OCI-LY3 (cell line): Measurements from ENCODE around the gene TTC21B.

Source experiments
- H2AFZ ChIP-seq: fragments of 200-600, 300-600 bp; shearing (Covaris generic); 2 replicates; pipeline ENCODE4 v1.6.0; 2014; ENCODE audit warnings: antibody characterized with exemption, low read depth, low read length
- H3K27ac ChIP-seq: fragments of 200-600, 300-600 bp; sonication (generic); 2 replicates; pipeline ENCODE4 v1.5.1; 2014; ENCODE audit warnings: mild to moderate bottlenecking, low read length, moderate library complexity, mixed read lengths
- H3K27me3 ChIP-seq: fragments of 200-600, 300-600 bp; sonication (generic); 2 replicates; pipeline ENCODE4 v1.6.1; 2014; ENCODE audit warnings: low read depth, low read length, mixed read lengths
- H3K36me3 ChIP-seq: fragments of 200-600, 300-600 bp; sonication (generic); replicated peaks from 2 replicates; pipeline ENCODE3; 2014; ENCODE audit warnings: low read depth, low read length, mixed read lengths
- H3K4me1 ChIP-seq: fragments of 300-600, 200-600 bp; sonication (generic); 2 replicates; pipeline ENCODE4 v1.6.1; 2014; ENCODE audit warnings: low read length, mixed read lengths
- H3K4me2 ChIP-seq: fragments of 200-600, 300-600 bp; sonication (generic); 2 replicates; pipeline ENCODE4 v1.6.1; 2014; ENCODE audit warnings: low read length, mixed read lengths
- H3K4me3 ChIP-seq: fragments of 300-600, 200-600 bp; sonication (generic); 2 replicates; pipeline ENCODE4 v1.5.1; 2014; ENCODE audit warnings: antibody characterized with exemption, mild to moderate bottlenecking, low read length, moderate library complexity
- H3K79me2 ChIP-seq: fragments of 300-600, 200-600 bp; shearing (Covaris generic); 2 replicates; pipeline ENCODE4 v1.6.1; 2014; ENCODE audit warnings: mild to moderate bottlenecking, low read length, mixed read lengths
- H3K9ac ChIP-seq: fragments of 300-600, 200-600 bp; shearing (Covaris generic); 2 replicates; pipeline ENCODE4 v1.6.0; 2014; ENCODE audit warnings: mild to moderate bottlenecking, low read length, moderate library complexity
- H3K9me3 ChIP-seq: fragments of 200-600, 300-600 bp; shearing (Covaris generic); 2 replicates; pipeline ENCODE4 v1.6.1; 2014; ENCODE audit warnings: low read length, mixed read lengths; ENCODE audit not compliant: insufficient read depth
- H4K20me1 ChIP-seq: fragments of 200-600, 300-600 bp; sonication (generic); 2 replicates; pipeline ENCODE4 v1.6.1; 2016; ENCODE audit warnings: low read length, mixed read lengths; ENCODE audit not compliant: insufficient read depth
- EZH2phosphoT487 ChIP-seq: fragments of 200-600 bp; shearing (Covaris generic); IDR thresholded peaks from 2 replicates; pipeline ENCODE4 v1.6.1; 2018; ENCODE audit warnings: antibody characterized with exemption, mixed run types, low read depth
- TF ChIP-seq, protein P1 (sequence below): fragments of 200-600, 300-600 bp; sonication (generic); IDR thresholded peaks from 2 replicates; pipeline ENCODE4 v1.5.1; 2014; ENCODE audit warnings: antibody characterized with exemption, low read length, low read depth

TTC21B gene

DNA sequence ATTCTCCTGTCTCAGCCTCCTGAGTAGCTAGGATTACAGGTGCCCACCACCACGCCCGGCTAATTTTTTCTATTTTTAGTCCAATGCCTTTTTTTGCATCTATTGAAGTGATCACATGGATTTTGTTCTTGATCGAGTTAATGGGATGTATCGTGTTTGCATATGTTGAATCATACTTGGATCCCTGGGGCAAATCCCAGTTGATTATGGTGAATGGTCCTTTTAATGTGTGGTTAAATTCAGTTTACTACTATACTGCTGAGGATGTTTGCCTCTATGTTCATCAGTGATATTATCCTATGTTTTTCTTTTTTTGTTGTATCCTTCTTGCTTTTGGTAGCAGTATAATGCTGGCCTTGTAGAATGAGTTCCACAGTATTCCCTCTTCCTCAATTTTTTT is 8.2 kb upstream of the TTC21B start:
- Histone ChIP-seq H3K4me1 (no peaks in the 10 kb centered on the region), H3K9me3 (no peaks in the 10 kb centered on the region), H3K9ac (no peak overlapping the region), H3K4me3 (no peak overlapping the region), H3K79me2 (no peaks in the 10 kb centered on the region), H3K36me3 (no peaks in the 10 kb centered on the region), H4K20me1 (no peaks in the 10 kb centered on the region), H3K4me2 (no peak overlapping the region), H3K27me3 (no peaks in the 10 kb centered on the region), H3K27ac (no peak overlapping the region), H2AFZ (no peak overlapping the region)
- TF ChIP-seq, protein P1, sequence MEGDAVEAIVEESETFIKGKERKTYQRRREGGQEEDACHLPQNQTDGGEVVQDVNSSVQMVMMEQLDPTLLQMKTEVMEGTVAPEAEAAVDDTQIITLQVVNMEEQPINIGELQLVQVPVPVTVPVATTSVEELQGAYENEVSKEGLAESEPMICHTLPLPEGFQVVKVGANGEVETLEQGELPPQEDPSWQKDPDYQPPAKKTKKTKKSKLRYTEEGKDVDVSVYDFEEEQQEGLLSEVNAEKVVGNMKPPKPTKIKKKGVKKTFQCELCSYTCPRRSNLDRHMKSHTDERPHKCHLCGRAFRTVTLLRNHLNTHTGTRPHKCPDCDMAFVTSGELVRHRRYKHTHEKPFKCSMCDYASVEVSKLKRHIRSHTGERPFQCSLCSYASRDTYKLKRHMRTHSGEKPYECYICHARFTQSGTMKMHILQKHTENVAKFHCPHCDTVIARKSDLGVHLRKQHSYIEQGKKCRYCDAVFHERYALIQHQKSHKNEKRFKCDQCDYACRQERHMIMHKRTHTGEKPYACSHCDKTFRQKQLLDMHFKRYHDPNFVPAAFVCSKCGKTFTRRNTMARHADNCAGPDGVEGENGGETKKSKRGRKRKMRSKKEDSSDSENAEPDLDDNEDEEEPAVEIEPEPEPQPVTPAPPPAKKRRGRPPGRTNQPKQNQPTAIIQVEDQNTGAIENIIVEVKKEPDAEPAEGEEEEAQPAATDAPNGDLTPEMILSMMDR = no peak
- TF ChIP-seq EZH2phosphoT487 = no peak

DNA sequence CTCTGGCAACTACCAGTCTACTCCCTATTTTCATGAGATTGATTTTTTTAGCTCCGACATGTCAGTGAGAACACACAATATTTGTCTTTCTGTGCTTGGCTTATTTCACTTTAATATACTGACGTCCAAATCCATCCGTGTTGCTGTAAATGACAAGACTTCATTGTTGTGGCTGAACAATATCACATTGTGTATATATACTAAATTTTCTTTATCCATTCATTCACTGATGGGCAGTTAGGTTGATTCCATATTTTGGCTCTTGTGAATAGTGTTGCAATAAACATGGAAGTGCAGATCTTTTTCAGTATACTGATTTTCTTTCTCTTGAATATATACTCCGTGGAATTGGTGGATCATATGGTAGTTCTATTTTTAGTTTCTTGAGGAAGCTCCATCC is 5.8 kb upstream of the TTC21B start:
- Histone ChIP-seq H2AFZ (no peak overlapping the region), H3K36me3 (no peaks in the 10 kb centered on the region), H3K4me3 (no peak overlapping the region), H3K9ac (no peak overlapping the region), H3K27ac (no peak overlapping the region), H3K4me2 (no peak overlapping the region), H3K27me3 (no peaks in the 10 kb centered on the region), H3K79me2 (no peaks in the 10 kb centered on the region), H3K9me3 (no peaks in the 10 kb centered on the region), H3K4me1 (peaks cover 6% of the 10 kb centered on the region), H4K20me1 (no peaks in the 10 kb centered on the region)
- TF ChIP-seq, protein P1 = no peak
- TF ChIP-seq EZH2phosphoT487 = no peak

DNA sequence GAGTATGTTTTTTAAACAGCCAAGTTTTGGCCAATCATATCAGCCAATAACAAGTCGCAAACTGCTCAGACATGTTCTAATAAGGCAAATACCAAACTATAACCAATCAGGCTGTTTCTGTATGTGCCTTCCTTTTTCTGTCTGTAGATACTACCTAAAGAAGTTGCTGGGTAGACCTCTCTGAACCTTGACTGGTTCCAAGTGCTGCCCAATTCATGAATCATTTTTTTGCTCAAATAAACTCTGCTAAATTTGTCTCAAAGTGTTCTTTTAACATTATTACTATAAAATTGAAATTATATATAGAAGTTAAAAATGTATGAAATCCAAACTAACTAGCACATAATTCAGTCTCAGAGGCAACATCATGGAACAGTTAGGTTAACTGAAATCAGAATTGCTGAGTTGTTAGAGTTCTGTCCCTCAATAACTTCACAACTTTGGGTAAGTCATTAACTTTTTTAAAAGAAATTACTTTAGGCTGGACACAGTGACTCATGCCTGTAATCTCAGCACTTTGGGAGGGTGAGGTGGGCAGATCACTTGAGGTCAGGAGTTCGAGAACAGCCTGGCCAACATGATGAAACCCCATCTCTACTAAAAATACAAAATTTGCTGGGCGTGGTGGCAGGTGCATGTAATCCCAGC is 4.9 kb upstream of the TTC21B start:
- no peaks in the 10 kb centered on the region for H3K79me2 ChIP-seq
- H3K27ac ChIP-seq = no peak overlapping the region
- H3K4me1 ChIP-seq = peaks cover 8% of the 10 kb centered on the region
- H3K4me2 ChIP-seq = no peak overlapping the region
- H3K4me3 ChIP-seq = no peak overlapping the region
- H4K20me1 ChIP-seq = no peaks in the 10 kb centered on the region
- TF ChIP-seq EZH2phosphoT487 = no peak
- TF ChIP-seq, protein P1 = no peak
- H3K27me3 ChIP-seq = no peaks in the 10 kb centered on the region
- no peak overlapping the region for H3K9ac ChIP-seq
- H3K36me3 ChIP-seq = no peaks in the 10 kb centered on the region
- H2AFZ ChIP-seq = no peak overlapping the region
- H3K9me3 ChIP-seq = no peaks in the 10 kb centered on the region

DNA sequence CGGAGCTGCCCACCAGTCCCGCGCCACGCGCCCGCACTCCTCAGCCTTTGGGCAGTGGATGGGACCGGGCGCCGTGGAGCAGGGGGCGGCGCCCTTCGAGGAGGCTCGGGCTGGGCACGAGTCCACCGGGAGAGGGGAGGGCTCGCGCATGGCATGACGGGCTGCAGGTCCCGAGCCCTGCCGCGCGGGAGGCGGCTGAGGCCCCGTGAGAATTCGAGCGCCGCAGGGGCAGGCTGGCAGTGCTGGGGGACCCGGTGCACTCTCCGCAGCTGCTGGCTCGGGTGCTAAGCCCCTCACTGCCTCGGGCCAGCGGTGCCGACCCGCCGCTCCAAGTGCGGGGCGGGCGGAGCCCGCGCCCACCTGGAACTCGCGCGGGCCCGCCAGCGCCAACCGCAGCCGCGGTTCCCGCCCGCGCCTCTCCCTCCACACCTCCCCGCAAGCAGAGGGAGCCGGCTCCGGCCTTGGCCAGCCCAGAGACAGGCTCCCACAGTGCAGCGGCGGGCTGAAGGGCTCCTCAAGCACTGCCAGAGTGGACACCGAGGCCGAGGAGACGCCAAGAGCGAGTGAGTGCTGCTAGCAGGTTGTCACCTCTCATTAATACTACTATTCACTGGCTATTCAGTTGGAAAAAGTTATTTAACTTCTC is 3.6 kb upstream of the TTC21B start:
- no peak overlapping the region for H2AFZ ChIP-seq
- no peaks in the 10 kb centered on the region for H3K27me3 ChIP-seq
- H4K20me1 ChIP-seq = no peaks in the 10 kb centered on the region
- peaks cover 12% of the 10 kb centered on the region for H3K79me2 ChIP-seq
- H3K36me3 ChIP-seq = no peaks in the 10 kb centered on the region
- H3K4me1 ChIP-seq = peaks cover 15% of the 10 kb centered on the region
- no peak overlapping the region for H3K27ac ChIP-seq
- H3K9me3 ChIP-seq = no peaks in the 10 kb centered on the region
- no peak overlapping the region for H3K4me2 ChIP-seq
- H3K9ac ChIP-seq = no peak overlapping the region
- H3K4me3 ChIP-seq = no peak overlapping the region
- TF ChIP-seq EZH2phosphoT487 = no peak
- TF ChIP-seq, protein P1 = no peak
